ENCODE data around the gene CDCA3.

- no peak for TF ChIP-seq CTCF (IDR thresholded peaks at IDR 0.05)
- TF ChIP-seq POLR2A (IDR thresholded peaks at IDR 0.05) = no peak
These were observed 10.8 kb downstream of the CDCA3 start for GRCh38 chr12:6840330-6840729.

Measured in upper lobe of left lung (tissue), 4 donors.